Mucosa of descending colon (tissue), 3 donors: Measurements from ENCODE around the gene AADACL3. TPM values are rescaled to one million over a fixed set of nuclear protein-coding genes. Genes with fewer than 3 reads are reported as not detected.
A peak's percentile ranks its signal among the peaks of the same experiment; 100 is the strongest.

Source experiments
- ATAC-seq: fragments of 200-7000 bp; cut with Tn5 transposase; one replicate; pipeline ENCODE4 v1.9.1; 2020; ENCODE audit warnings: mild to moderate bottlenecking, moderate library complexity
- DNase-seq, 3 donors: peaks; one replicate each; pipeline ENCODE4 v3.0.0-alpha.2; 2020
- H3K36me3 ChIP-seq: fragments of 200-600 bp; one replicate; pipeline ENCODE4 v1.8.0; 2021; ENCODE audit warnings: low read depth, mild to moderate bottlenecking
- H3K4me1 ChIP-seq: fragments of 200-600 bp; one replicate; pipeline ENCODE4 v1.8.0; 2021; ENCODE audit warnings: low read depth, mild to moderate bottlenecking
- H3K4me3 ChIP-seq: fragments of 200-600 bp; one replicate; pipeline ENCODE4 v1.8.0; 2021; ENCODE audit warnings: mild to moderate bottlenecking
- H3K9me3 ChIP-seq: fragments of 200-600 bp; one replicate; pipeline ENCODE4 v1.8.0; 2021; ENCODE audit warnings: mild to moderate bottlenecking
- intact Hi-C, 2 donors: fragments of 100-400 bp; cut with DNase I in 1 of 2; cut with micrococcal nuclease in 1 of 2; formaldehyde crosslinking; loops; one replicate each; pipeline versions ENCODE4 v1.11.0 to v1.11.1; 2022; cut with DNase I, micrococcal nuclease
- total RNA-seq, 3 donors: library from RNA; stranded (reverse); fragmentation: NEBNext Ultra II Directional in 2 of 3; extraction: Animal tissue kit (Norgen Biotek cat#: 25700) in 2 of 3; gene quantifications; one replicate each; pipeline versions ENCODE4 v1.2.1 to v1.2.4, GENCODE V29; 2021 to 2023
- TF ChIP-seq, protein P1 (sequence below): fragments of 200-600 bp; IDR thresholded peaks from one replicate; pipeline ENCODE4 v1.8.0; 2022; ENCODE audit warnings: antibody characterized with exemption, mild to moderate bottlenecking
- donor health status: DM: no; HTN: no; CAD: no; lungs with moderate emphysema.
- donor health status: DM: no; HTN: no; CAD: no.
- donor health status: DM: no; HTN: yes; CAD: no.

AADACL3 gene
- total RNA-seq, 3 donors from 2014 or later: not detected

DNA sequence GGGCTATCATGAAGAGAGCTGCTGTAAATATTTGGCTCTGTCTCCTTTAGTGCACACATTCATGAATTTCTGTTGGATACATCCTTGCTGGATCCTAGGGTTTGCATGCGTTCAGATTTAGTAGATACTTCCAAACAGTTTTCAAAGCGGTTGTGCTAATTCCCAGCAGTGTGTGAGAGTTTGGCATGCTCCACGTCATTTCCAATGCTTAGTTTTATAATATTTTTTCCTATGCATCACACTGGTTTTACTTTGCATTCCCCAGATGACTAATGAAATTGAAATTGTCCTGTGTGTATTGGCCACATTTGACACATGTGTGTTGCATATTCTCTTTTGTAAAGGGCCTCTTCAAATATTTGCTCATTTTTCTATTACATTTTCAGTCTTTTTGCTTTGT, 18.5 kb upstream of the AADACL3 start:
- no peak for DNase-seq
- no peaks in the 10 kb centered on the region for H3K9me3 ChIP-seq
- TF ChIP-seq, protein P1, sequence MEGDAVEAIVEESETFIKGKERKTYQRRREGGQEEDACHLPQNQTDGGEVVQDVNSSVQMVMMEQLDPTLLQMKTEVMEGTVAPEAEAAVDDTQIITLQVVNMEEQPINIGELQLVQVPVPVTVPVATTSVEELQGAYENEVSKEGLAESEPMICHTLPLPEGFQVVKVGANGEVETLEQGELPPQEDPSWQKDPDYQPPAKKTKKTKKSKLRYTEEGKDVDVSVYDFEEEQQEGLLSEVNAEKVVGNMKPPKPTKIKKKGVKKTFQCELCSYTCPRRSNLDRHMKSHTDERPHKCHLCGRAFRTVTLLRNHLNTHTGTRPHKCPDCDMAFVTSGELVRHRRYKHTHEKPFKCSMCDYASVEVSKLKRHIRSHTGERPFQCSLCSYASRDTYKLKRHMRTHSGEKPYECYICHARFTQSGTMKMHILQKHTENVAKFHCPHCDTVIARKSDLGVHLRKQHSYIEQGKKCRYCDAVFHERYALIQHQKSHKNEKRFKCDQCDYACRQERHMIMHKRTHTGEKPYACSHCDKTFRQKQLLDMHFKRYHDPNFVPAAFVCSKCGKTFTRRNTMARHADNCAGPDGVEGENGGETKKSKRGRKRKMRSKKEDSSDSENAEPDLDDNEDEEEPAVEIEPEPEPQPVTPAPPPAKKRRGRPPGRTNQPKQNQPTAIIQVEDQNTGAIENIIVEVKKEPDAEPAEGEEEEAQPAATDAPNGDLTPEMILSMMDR: no peak
- no peak for ATAC-seq
- H3K4me3 ChIP-seq: no peak overlapping the region
- intact Hi-C loops: no loop called here
- H3K4me1 ChIP-seq: no peaks in the 10 kb centered on the region
- no peaks in the 10 kb centered on the region for H3K36me3 ChIP-seq

DNA sequence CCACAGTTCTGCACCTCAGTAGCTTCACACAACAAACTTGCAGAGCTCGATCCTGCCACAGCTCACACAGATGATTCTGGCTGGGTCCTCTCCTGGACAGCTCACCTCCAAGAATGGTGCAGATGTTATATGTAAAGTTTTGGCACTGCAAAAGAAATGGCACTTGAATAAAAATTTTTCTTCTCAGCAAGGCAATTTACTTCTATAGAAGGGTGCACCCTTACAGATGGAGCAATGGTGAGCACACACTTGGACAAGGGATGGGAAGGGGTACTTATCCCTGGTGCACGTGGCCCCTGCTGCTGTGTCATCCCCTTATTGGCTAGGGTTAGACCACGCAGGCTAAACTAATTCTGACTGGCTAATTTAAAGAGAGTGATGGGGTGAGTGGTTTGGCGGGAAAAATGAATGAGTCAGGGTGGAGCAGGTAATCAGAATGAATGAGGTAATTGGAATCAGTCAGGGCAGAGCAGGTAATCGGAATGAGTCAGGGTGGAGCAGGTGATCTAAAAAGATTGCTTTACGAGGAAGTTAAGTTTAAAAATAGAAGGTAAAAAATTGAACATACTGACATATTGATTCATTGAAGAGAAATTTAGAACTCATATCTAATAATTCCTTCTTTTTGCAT, 12.0 kb upstream of the AADACL3 start:
- intact Hi-C loops: no loop called here
- H3K9me3 ChIP-seq: peaks cover 8% of the 10 kb centered on the region
- no peak overlapping the region for H3K4me3 ChIP-seq
- DNase-seq: no peak
- TF ChIP-seq, protein P1: no peak
- H3K36me3 ChIP-seq: no peaks in the 10 kb centered on the region
- no peaks in the 10 kb centered on the region for H3K4me1 ChIP-seq
- no peak for ATAC-seq

DNA sequence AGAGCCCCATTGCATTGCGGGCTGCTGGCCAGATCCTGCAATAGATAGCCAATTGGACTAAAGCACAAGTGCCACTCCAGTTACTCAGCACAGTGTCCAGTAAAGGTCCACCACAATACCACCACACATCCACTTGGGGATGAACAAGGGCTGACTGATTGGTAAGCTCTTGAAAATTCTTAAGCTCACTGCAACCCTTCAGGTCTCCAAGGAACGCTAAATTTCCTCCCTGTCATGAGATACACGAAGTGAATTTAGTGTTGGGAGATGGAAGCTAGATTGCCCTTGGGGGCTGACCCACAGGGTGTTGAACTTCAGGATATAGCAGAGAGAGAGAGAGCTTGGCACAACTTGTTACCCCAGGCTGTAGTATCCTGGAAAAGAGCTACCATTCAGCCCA, 9.8 kb upstream of the AADACL3 start:
- no peaks in the 10 kb centered on the region for H3K36me3 ChIP-seq
- DNase-seq (no peak), ATAC-seq (no peak)
- H3K9me3 ChIP-seq: peaks cover 8% of the 10 kb centered on the region
- H3K4me1 ChIP-seq: no peaks in the 10 kb centered on the region
- H3K4me3 ChIP-seq: no peak overlapping the region
- TF ChIP-seq, protein P1: no peak
- intact Hi-C loops: no loop called here

DNA sequence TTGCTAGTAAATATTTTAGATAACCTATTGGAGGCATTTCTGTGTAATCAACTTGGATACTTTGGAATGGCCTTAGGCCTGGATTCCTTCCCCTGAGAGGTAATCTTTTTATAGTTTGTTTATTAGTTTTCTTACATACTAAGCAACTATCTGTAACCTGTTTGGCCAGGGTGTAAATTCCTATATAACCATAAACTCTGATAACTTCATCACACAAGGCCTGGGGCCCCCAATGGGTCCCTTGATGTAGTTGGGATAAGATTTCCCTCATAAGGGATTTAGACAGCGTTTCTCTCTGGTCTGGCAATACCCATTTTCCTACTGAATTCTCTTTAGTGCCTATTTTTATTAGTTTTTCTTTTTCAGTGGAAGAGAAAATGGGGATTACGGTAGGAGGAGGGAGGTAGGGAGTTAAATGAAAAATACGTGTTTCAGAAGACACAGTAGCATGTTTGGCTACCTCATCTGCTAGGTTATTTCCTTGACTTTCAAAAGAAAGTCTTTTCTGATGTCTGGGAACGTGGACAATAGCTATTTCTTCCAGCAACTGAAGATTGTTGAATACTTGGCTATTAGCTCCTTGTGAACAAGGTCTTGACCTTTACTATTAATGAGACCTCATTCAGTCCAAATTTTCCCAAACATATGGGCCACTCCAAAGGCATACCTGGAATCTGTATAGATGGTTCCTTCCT, 7.4 kb upstream of the AADACL3 start:
- no peak for ATAC-seq
- intact Hi-C loops: no loop called here

DNA sequence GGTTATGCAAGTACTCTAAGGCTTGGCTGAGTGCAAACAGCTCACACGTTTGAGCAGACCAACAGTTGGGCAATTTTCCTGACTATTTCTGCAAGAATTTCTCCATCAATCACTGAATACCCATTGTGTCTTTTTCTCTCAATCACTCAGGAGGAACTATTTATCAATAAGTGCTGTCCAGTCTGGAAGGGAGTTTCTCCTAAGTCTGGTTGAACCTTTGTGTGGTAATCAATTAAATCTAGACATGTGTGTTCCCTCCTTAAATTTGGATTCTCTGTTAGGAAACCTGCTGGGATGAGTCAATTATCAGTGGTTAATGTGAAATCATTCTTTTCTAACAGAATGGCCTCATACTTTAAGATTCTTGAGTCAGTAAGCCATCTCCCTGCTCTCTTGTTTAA, 6.8 kb upstream of the AADACL3 start:
- intact Hi-C loops: no loop called here
- no peak for ATAC-seq

More for the DNA sequence above, 7.4 kb upstream of the AADACL3 start:
- Histone ChIP-seq H3K36me3 (no peaks in the 10 kb centered on the region), H3K4me3 (no peak overlapping the region), H3K4me1 (no peaks in the 10 kb centered on the region), H3K9me3 (peaks cover 5% of the 10 kb centered on the region)
- TF ChIP-seq, protein P1: no peak
- peak in 1 of 3 donors; percentile 4 for DNase-seq

More for the DNA sequence above, 6.8 kb upstream of the AADACL3 start:
- no peak for DNase-seq
- Histone ChIP-seq H3K36me3 (no peaks in the 10 kb centered on the region), H3K4me1 (no peaks in the 10 kb centered on the region), H3K4me3 (no peak overlapping the region), H3K9me3 (no peaks in the 10 kb centered on the region)
- TF ChIP-seq, protein P1: no peak
